Measurements from ENCODE around the gene DYRK2. TPM values are rescaled to one million over a fixed set of nuclear protein-coding genes. Genes with fewer than 3 reads are reported as not detected.

DYRK2 gene
- total RNA-seq, 1 donor from 2014 or later, result 53.7 TPM

- no peak for DNase-seq (ENCODE audit: low spot score in 2 of 2, unreplicated experiment in 2 of 2)
- TF ChIP-seq CTCF (IDR thresholded peaks at IDR 0.05; ENCODE audit: unreplicated experiment), result no peak
- Mint-ChIP-seq H3K27me3 (ENCODE audit: low read depth) (no peaks in the 10 kb centered on the region), H3K36me3 (no peaks in the 10 kb centered on the region), H3K4me1 (peaks cover 5% of the 10 kb centered on the region), H3K27ac (peak overlapping the region; percentile 54), H3K4me3 (no peak overlapping the region), H3K9me3 (peaks cover 3% of the 10 kb centered on the region)
Observed at GRCh38 chr12:67617629-67618028, 30.9 kb upstream of the DYRK2 start.

DNA sequence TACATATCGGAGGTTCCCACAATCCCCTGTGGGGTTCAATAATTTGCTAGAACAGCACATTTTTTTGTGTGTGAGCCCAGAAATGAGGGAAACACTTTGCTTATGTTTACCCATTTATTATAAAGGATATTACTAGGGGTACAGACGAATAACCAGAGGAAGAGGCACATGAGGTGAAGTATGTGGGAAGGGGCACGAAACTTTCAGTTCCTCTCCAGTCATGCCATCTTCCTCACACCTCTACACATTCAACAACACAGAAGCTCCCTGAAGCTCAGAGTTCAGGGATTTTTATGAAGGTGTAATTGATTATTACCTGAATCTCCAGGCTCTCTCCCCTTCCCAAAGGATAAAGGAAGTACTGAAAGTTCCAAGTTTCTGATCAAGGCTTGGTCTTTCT, 30.2 kb upstream of the DYRK2 start:
- no peak for DNase-seq (ENCODE audit: low spot score in 2 of 2, unreplicated experiment in 2 of 2)
- H3K27me3 Mint-ChIP-seq (ENCODE audit: low read depth), result no peaks in the 10 kb centered on the region
- no peak for TF ChIP-seq CTCF (IDR thresholded peaks at IDR 0.05; ENCODE audit: unreplicated experiment)
- peaks cover 5% of the 10 kb centered on the region for H3K4me1 Mint-ChIP-seq
- no peaks in the 10 kb centered on the region for H3K36me3 Mint-ChIP-seq
- no peak overlapping the region for H3K27ac Mint-ChIP-seq
- H3K9me3 Mint-ChIP-seq, result no peaks in the 10 kb centered on the region
- no peak overlapping the region for H3K4me3 Mint-ChIP-seq

GRCh38 chr12:67621112-67621511, 27.4 kb upstream of the DYRK2 start:
- Mint-ChIP-seq H3K9me3 (no peaks in the 10 kb centered on the region), H3K36me3 (no peaks in the 10 kb centered on the region), H3K4me1 (peaks cover 5% of the 10 kb centered on the region), H3K27ac (no peak overlapping the region), H3K27me3 (ENCODE audit: low read depth) (no peaks in the 10 kb centered on the region), H3K4me3 (no peak overlapping the region)
- no peak for TF ChIP-seq CTCF (IDR thresholded peaks at IDR 0.05; ENCODE audit: unreplicated experiment)
- DNase-seq (ENCODE audit: low spot score in 2 of 2, unreplicated experiment in 2 of 2), result no peak

GRCh38 chr12:67621926-67622325, 26.6 kb upstream of the DYRK2 start:
- H3K27ac Mint-ChIP-seq, result no peak overlapping the region
- peaks cover 5% of the 10 kb centered on the region for H3K4me1 Mint-ChIP-seq
- TF ChIP-seq CTCF (IDR thresholded peaks at IDR 0.05; ENCODE audit: unreplicated experiment), result no peak
- no peak overlapping the region for H3K4me3 Mint-ChIP-seq
- DNase-seq (ENCODE audit: low spot score in 2 of 2, unreplicated experiment in 2 of 2), result no peak
- H3K27me3 Mint-ChIP-seq (ENCODE audit: low read depth), result no peaks in the 10 kb centered on the region
- H3K9me3 Mint-ChIP-seq, result no peaks in the 10 kb centered on the region
- no peaks in the 10 kb centered on the region for H3K36me3 Mint-ChIP-seq

- Mint-ChIP-seq H3K27ac (no peak overlapping the region), H3K9me3 (no peaks in the 10 kb centered on the region), H3K36me3 (no peaks in the 10 kb centered on the region), H3K4me1 (no peaks in the 10 kb centered on the region), H3K4me3 (no peak overlapping the region), H3K27me3 (ENCODE audit: low read depth) (no peaks in the 10 kb centered on the region)
- no peak for DNase-seq (ENCODE audit: low spot score in 2 of 2, unreplicated experiment in 2 of 2)
- no peak for TF ChIP-seq CTCF (IDR thresholded peaks at IDR 0.05; ENCODE audit: unreplicated experiment)
Observed at GRCh38 chr12:67623259-67623658, 25.3 kb upstream of the DYRK2 start.

- no peaks in the 10 kb centered on the region for H3K27me3 Mint-ChIP-seq (ENCODE audit: low read depth)
- H3K9me3 Mint-ChIP-seq, result no peaks in the 10 kb centered on the region
- no peaks in the 10 kb centered on the region for H3K4me1 Mint-ChIP-seq
- H3K4me3 Mint-ChIP-seq, result no peak overlapping the region
- no peak for DNase-seq (ENCODE audit: low spot score in 2 of 2, unreplicated experiment in 2 of 2)
- H3K27ac Mint-ChIP-seq, result no peak overlapping the region
- TF ChIP-seq CTCF (IDR thresholded peaks at IDR 0.05; ENCODE audit: unreplicated experiment), result no peak
- no peaks in the 10 kb centered on the region for H3K36me3 Mint-ChIP-seq
Observed at GRCh38 chr12:67624355-67624754, 24.2 kb upstream of the DYRK2 start.
